B cell (primary cell): ENCODE data around the gene PARVA. TPM values are rescaled to one million over a fixed set of nuclear protein-coding genes. Genes with fewer than 3 reads are reported as not detected.

ENCODE experiments used
- ATAC-seq: fragments of 200-7000 bp; cut with Tn5 transposase; one replicate; pipeline ENCODE4 v1.10.0; 2021; ENCODE audit warnings: low read depth, mild to moderate bottlenecking, moderate number of reproducible peaks, moderate library complexity
- CTCF ChIA-PET: fragments of 350-600 bp; sonication (Branson Sonifier 250); formaldehyde crosslinking; loops from one replicate; lab custom pipeline; 2021; ENCODE audit warnings: antibody characterized with exemption, inconsistent platforms; lab: Charles Lee
- POLR2A ChIA-PET: fragments of 350-600 bp; sonication (Branson Sonifier 250); formaldehyde crosslinking; loops from one replicate; lab custom pipeline; 2021; ENCODE audit warnings: antibody characterized with exemption; lab: Charles Lee
- DNase-seq: peaks from one replicate; pipeline ENCODE4 v3.0.0; 2013
- H2AFZ ChIP-seq: 2 replicates; pipeline ENCODE4 v1.6.1; 2012; ENCODE audit warnings: mild to moderate bottlenecking, low read depth, low read length; ENCODE audit not compliant: insufficient read depth, poor library complexity, severe bottlenecking
- H3K27ac ChIP-seq, 2 donors: 1 replicate in 1 of 2; 2 replicates in 1 of 2; pipeline ENCODE4 v1.5.1; 2012 to 2013; ENCODE audit warnings: low read length in 2 of 2, mild to moderate bottlenecking in 2 of 2, moderate library complexity in 1 of 2
- H3K27me3 ChIP-seq, 4 experiments: fragments of 200-600 bp in 1 of 4; sonication (generic) in 1 of 4; replicated peaks in 1 of 4; 1 replicate in 2 of 4; 2 replicates in 2 of 4; pipeline versions ENCODE4 v1.6.1 to v1.7.0; 2013 to 2016; ENCODE audit warnings: low read length in 3 of 4, mild to moderate bottlenecking in 2 of 4, mixed read lengths in 1 of 4, moderate library complexity in 1 of 4; ENCODE audit not compliant: insufficient read depth in 4 of 4, control insufficient read depth in 3 of 4; ENCODE audit errors: control extremely low read depth in 1 of 4
- H3K36me3 ChIP-seq, 2 experiments: replicated peaks in 1 of 2; 1 replicate in 1 of 2; 2 replicates in 1 of 2; pipeline versions ENCODE4 v1.6.1 to v1.7.1; 2013; ENCODE audit warnings: low read length in 1 of 2; ENCODE audit not compliant: insufficient read depth in 2 of 2, control insufficient read depth in 1 of 2; ENCODE audit errors: control extremely low read depth in 1 of 2, extremely low read depth in 1 of 2
- H3K4me1 ChIP-seq, 2 donors: fragments of 200-600 bp in 1 of 2; sonication (generic) in 1 of 2; 1 replicate in 1 of 2; 2 replicates in 1 of 2; pipeline versions ENCODE4 v1.5.1 to v1.6.1; 2013 to 2017; ENCODE audit warnings: low read length in 2 of 2; ENCODE audit not compliant: control insufficient read depth in 2 of 2, insufficient read depth in 2 of 2
- H3K4me2 ChIP-seq: replicated peaks from 2 replicates; pipeline ENCODE3; 2012; ENCODE audit warnings: mild to moderate bottlenecking, low read depth, low read length; ENCODE audit not compliant: poor library complexity, severe bottlenecking
- H3K4me3 ChIP-seq, 5 experiments: fragments of 200-600 bp in 1 of 5; sonication (generic) in 1 of 5; 1 replicate in 3 of 5; 2 replicates in 2 of 5; pipeline versions ENCODE4 v1.5.1 to v1.7.0; 2011 to 2016; ENCODE audit warnings: low read length in 4 of 5, mild to moderate bottlenecking in 4 of 5, low read depth in 2 of 5, control low read depth in 1 of 5, moderate library complexity in 1 of 5; ENCODE audit not compliant: insufficient read depth in 1 of 5; ENCODE audit errors: control extremely low read depth in 1 of 5, extremely low read depth in 1 of 5
- H3K79me2 ChIP-seq: fragments of 200-600 bp; sonication (generic); one replicate; pipeline ENCODE4 v1.6.0; 2016; ENCODE audit warnings: low read length; ENCODE audit not compliant: control insufficient read depth, insufficient read depth
- H3K9ac ChIP-seq: fragments of 200-600 bp; sonication (generic); 2 replicates; pipeline ENCODE4 v1.6.1; 2017; ENCODE audit warnings: mild to moderate bottlenecking, low read length, moderate library complexity
- H3K9me3 ChIP-seq, 3 donors: one replicate each; pipeline versions ENCODE4 v1.6.1 to v1.7.1; 2013; ENCODE audit warnings: low read length in 2 of 3; ENCODE audit not compliant: control insufficient read depth in 2 of 3, insufficient read depth in 1 of 3; ENCODE audit errors: control extremely low read depth in 1 of 3
- H4K20me1 ChIP-seq: 2 replicates; pipeline ENCODE4 v1.6.0; 2012; ENCODE audit warnings: mild to moderate bottlenecking, low read length; ENCODE audit not compliant: insufficient read depth, control insufficient read depth, poor library complexity, severe bottlenecking
- H3K27ac Mint-ChIP-seq: one replicate; pipeline ENCODE4 v1.8.0; 2021; ENCODE audit warnings: mixed read lengths
- H3K27me3 Mint-ChIP-seq: one replicate; pipeline ENCODE4 v1.8.0; 2021; ENCODE audit warnings: mixed read lengths
- H3K4me1 Mint-ChIP-seq: one replicate; pipeline ENCODE4 v1.8.0; 2021; ENCODE audit warnings: mixed read lengths
- H3K4me3 Mint-ChIP-seq: one replicate; pipeline ENCODE4 v1.8.0; 2021; ENCODE audit warnings: mixed read lengths
- H3K9me3 Mint-ChIP-seq: one replicate; pipeline ENCODE4 v1.8.0; 2022; ENCODE audit warnings: mixed read lengths; ENCODE audit not compliant: insufficient read depth
- EZH2 ChIP-seq: IDR thresholded peaks from 2 replicates; pipeline ENCODE4 v1.6.1; 2012; ENCODE audit warnings: borderline replicate concordance, low read depth, mild to moderate bottlenecking, moderate library complexity, low read length; ENCODE audit not compliant: insufficient read depth, poor library complexity, severe bottlenecking
- WGBS: methylation state at CpG from one replicate; pipeline ENCODE4 v1.1.5; 2013; ENCODE audit warnings: missing lambda C conversion rate; ENCODE audit not compliant: insufficient coverage; 5-methylcytosine and 5-hydroxymethylcytosine counted together
- intact Hi-C: fragments of 100-400 bp; cut with micrococcal nuclease; formaldehyde crosslinking; loops from one replicate; pipeline ENCODE4 v1.10.0; 2022
- polyA plus RNA-seq: library from polyadenylated mRNA; depleted of rRNA; stranded (reverse); fragments of >200 nt; gene quantifications from 2 replicates; pipeline ENCODE4 v1.2.3, GENCODE V29; 2012
- total RNA-seq, 2 donors: library from RNA; stranded (reverse); fragments of 120-200 nt in 1 of 2; gene quantifications; 1 replicate in 1 of 2; 2 replicates in 1 of 2; pipeline versions ENCODE4 v1.2.3 to v1.2.4, GENCODE V29; 2013 to 2022
- TF ChIP-seq, protein P1 (sequence below): fragments of 200-600 bp; IDR thresholded peaks from one replicate; pipeline ENCODE4 v1.8.0; 2022; ENCODE audit warnings: antibody characterized with exemption, mild to moderate bottlenecking

PARVA gene
- total and polyA plus RNA-seq, 2 donors (not counting 1 experiment from before 2014, with no cell fraction given) = not detected

GRCh38 chr11:12438291-12438690 lies 60.9 kb downstream of the PARVA start:
- no peak overlapping the region for H3K4me3 Mint-ChIP-seq

GRCh38 chr11:12439615-12440014 lies 62.2 kb downstream of the PARVA start:
- Histone ChIP-seq H3K9me3 (no peaks in the 10 kb centered on the region), H3K27me3 (no peaks in the 10 kb centered on the region), H3K36me3 (no peaks in the 10 kb centered on the region), H3K79me2 (no peaks in the 10 kb centered on the region), H3K9ac (no peak overlapping the region), H3K4me1 (no peaks in the 10 kb centered on the region), H4K20me1 (no peaks in the 10 kb centered on the region), H3K4me3 (no peak overlapping the region), H3K4me2 (no peak overlapping the region), H3K27ac (no peak overlapping the region), H2AFZ (no peak overlapping the region)
- peaks cover 4% of the 10 kb centered on the region for H3K9me3 Mint-ChIP-seq
- no peak overlapping the region for H3K27ac Mint-ChIP-seq
- ATAC-seq (no peak), DNase-seq (no peak)
- ChIA-PET POLR2A (no interaction called here), CTCF (no interaction called here)
- WGBS = 87% methylated on average over 4 of the region's 4 CpGs
- H3K4me1 Mint-ChIP-seq = no peaks in the 10 kb centered on the region
- H3K4me3 Mint-ChIP-seq = no peak overlapping the region
- intact Hi-C loops = no loop called here
- no peak for TF ChIP-seq EZH2
- TF ChIP-seq, protein P1, sequence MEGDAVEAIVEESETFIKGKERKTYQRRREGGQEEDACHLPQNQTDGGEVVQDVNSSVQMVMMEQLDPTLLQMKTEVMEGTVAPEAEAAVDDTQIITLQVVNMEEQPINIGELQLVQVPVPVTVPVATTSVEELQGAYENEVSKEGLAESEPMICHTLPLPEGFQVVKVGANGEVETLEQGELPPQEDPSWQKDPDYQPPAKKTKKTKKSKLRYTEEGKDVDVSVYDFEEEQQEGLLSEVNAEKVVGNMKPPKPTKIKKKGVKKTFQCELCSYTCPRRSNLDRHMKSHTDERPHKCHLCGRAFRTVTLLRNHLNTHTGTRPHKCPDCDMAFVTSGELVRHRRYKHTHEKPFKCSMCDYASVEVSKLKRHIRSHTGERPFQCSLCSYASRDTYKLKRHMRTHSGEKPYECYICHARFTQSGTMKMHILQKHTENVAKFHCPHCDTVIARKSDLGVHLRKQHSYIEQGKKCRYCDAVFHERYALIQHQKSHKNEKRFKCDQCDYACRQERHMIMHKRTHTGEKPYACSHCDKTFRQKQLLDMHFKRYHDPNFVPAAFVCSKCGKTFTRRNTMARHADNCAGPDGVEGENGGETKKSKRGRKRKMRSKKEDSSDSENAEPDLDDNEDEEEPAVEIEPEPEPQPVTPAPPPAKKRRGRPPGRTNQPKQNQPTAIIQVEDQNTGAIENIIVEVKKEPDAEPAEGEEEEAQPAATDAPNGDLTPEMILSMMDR = no peak
- peaks cover 8% of the 10 kb centered on the region for H3K27me3 Mint-ChIP-seq

More at GRCh38 chr11:12438291-12438690, 60.9 kb downstream of the PARVA start:
- Mint-ChIP-seq H3K4me1 (no peaks in the 10 kb centered on the region), H3K9me3 (peaks cover 4% of the 10 kb centered on the region), H3K27ac (no peak overlapping the region), H3K27me3 (peaks cover 12% of the 10 kb centered on the region)
- Histone ChIP-seq H3K4me1 (no peaks in the 10 kb centered on the region), H3K9me3 (no peaks in the 10 kb centered on the region), H3K27me3 (no peaks in the 10 kb centered on the region), H3K27ac (no peak overlapping the region), H3K4me3 (no peak overlapping the region), H3K9ac (no peak overlapping the region), H3K79me2 (no peaks in the 10 kb centered on the region), H3K4me2 (no peak overlapping the region), H4K20me1 (no peaks in the 10 kb centered on the region), H2AFZ (no peak overlapping the region), H3K36me3 (no peaks in the 10 kb centered on the region)
- DNase-seq (no peak), ATAC-seq (no peak)
- intact Hi-C loops = no loop called here
- CTCF ChIA-PET = no interaction called here
- POLR2A ChIA-PET = no interaction called here
- TF ChIP-seq, protein P1 = no peak
- TF ChIP-seq EZH2 = no peak
